ENCODE data around the gene PARG.
A peak's percentile ranks its signal among the peaks of the same experiment; 100 is the strongest.
"Not testable (repeated sequence)": the region's sequence is repeated elsewhere in the genome, so short reads cannot be mapped to it uniquely, and the experiment has no call there.

Gene PARG

GRCh38 chr10:49941447-49942338 is at the start of gene PARG, which contains the start of gene TIMM23B:
PARG (minus strand) TSS chr10:49942027; CDS start chr10:49941725, 302 bp downstream.
TIMM23B (plus strand) TSS chr10:49942053; CDS start chr10:49942195, 142 bp downstream.
- DNase-seq, result peak; percentile 89 to 91 (median 90)

DNA sequence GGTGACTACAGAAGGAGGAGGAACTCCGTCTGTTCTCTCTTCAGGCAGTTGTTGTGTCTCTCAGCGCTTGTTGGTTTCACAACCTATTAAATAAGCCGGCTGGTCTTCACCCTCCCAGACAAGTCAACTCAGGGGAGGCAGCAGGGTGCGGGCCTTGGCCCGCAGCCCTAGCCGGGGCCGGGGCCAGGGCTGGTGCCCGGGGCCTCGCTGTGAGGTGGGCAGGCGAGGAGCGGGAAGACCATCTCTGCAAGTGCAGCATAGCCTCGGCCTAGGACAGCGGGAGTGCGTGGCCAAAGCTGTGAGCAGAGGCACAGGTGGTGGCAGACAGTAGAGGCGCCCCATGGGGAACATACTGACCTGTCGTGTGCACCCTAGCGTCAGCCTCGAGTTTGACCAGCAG is 46.5 kb upstream of the PARG start, which contains the start of gene AGAP6:
TSS of gene AGAP6 (plus strand) at position 31 of the 400 bp plus-strand sequence. CDS start at position 341, 310 bp downstream.
- not testable (repeated sequence) for DNase-seq

DNA sequence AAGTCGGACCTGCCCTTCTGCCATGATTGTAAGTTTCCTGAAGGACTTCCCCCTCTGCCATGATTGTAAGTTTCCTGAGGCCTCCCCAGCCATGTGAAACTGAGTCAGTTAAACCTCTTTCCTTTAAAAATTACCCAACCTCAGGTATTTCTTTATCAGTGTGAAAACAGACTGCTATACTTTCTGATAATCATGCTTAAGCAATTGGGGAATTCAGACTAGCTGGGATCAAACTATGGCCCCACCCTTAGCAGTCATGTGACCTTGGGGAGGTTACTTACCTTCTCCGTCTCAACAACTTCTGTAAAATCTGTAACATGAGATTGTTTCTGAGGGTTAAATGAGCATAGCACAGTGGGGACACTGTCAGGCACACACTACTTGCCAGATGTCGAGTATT is 45.4 kb upstream of the PARG start:
- not testable (repeated sequence) for DNase-seq

GRCh38 chr10:49977756-49978155 is 35.9 kb upstream of the PARG start:
- not testable (repeated sequence) for DNase-seq

- DNase-seq, result not testable (repeated sequence)
Observed at GRCh38 chr10:49972094-49972493, 30.3 kb upstream of the PARG start.

DNA sequence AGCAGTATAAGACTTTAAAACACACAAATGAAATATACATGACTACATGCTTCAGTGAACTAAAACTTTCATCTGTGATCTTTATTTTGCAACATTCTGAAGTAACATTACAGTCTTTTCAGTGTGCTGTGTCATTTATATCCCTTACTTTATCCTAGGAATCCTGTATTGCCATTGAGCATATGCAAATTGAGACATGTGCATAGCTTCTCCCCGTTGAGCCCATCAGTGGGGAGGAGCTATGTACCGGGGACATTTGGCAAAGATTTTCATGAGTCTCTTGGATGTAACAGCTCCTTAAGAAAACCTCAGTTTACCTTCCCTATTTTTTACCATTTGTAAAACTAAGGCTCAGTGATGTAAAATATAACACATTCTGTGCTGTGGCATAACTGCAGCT is 29.6 kb upstream of the PARG start:
- DNase-seq, result not testable (repeated sequence)

DNA sequence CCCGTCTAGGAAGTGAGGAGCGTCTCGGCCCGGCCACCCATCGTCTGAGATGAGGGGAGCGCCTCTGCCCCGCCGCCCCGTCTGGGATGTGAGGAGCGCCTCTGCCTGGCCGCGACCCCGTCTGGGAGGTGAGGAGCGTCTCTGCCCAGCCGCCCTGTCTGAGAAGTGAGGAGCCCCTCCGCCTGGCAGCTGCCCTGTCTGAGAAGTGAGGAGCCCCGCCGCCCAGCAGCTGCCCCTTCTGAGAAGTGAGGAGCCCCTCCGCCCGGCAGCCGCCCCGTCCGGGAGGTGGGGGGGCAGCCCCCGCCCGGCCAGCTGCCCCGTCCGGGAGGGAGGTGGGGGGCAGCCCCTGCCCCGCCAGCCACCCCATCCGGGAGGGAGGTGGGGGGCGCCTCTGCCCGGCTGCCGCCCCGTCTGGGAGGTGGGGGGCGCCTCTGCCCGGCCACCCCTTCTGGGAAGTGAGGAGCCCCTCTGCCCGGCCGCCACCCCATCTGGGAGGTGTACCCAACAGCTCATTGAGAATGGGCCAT is 28.6 kb upstream of the PARG start:
- DNase-seq, result not testable (repeated sequence)

DNA sequence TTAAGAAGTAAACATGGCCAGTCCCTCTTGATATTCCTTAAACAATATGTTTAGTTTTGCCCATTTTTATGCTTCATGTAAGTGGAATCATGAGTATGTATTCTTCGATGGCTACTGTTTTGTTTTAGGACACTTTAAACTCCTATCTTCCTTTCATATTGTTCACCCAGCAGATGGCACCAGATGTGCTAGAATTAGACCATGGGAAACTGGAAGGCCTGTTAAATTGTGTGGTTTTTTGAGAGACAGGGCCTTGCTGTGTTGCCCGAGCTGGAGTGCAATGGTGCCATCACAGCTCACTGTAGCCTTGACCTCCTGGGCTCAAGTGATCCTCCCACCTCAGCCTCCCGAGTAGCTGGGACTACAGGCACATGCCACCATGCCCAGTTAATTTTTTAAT is 11.3 kb upstream of the PARG start:
- DNase-seq, result peak in 1 of 3 donors; percentile 3

DNA sequence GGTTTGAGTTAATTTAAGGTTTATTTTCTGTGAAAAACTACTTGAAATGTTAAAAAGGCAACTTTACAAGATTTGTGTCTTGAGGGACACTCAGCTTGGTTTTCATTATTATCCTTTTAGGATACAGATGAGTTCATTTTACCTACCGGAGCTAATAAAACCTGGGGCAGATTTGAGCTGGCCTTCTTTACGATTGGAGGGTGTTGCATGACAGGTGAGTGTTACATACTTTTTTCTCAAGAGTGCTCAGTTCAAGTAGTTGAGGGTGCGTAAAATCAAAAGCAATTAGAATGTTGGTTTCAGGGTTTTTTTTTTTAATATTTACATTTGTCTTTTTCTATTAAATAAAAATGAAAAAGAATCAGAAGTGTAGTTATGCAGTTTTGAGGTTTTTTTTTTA is 10.2 kb upstream of the PARG start:
- DNase-seq, result not testable (repeated sequence)

GRCh38 chr10:49948737-49949136 is 6.9 kb upstream of the PARG start:
- DNase-seq, result not testable (repeated sequence)

- DNase-seq, result not testable (repeated sequence)
Observed at GRCh38 chr10:49948142-49948541, 6.3 kb upstream of the PARG start.

GRCh38 chr10:49943607-49944006 is 1.8 kb upstream of the PARG start:
- not testable (repeated sequence) for DNase-seq

- peak in 2 of 3 donors; percentile 1 for DNase-seq
Observed at GRCh38 chr10:49942339-49942705, 495 bp upstream of the PARG start.

DNA sequence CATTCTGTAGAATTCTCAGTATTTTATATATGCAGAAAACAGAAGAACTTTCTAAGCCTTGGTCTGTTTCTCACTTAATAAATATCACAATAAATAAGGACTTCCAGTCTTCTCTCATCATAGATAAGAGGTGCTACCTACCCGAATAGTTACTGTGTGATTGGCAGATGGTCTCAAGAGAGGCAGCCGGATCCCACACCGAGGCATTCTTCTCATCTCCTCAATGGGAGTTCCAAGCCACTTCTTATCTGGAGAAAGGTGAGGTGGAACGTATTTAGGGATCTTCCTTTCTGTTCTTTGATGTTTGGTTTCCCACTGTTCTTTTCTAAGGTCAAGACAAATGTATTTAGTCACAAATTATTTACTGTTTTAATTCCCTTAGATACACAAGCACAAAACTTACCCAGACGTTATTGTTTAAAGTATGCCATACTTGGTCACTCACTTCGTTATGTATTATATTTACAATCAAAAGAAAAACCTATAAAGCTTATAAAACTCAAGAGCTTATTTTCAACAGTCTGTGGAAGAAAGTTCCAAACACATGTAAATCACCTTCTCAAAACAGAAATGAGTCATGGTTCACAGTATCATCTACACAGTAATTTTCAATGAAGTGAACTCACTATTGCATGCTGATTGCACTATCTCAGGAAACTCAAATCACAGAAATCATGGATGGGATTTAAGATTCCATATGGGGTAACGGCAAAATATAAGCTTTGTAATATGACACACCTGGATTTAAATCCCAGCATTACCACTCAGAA is 9.7 kb downstream of the PARG start:
- not testable (repeated sequence) for DNase-seq

DNA sequence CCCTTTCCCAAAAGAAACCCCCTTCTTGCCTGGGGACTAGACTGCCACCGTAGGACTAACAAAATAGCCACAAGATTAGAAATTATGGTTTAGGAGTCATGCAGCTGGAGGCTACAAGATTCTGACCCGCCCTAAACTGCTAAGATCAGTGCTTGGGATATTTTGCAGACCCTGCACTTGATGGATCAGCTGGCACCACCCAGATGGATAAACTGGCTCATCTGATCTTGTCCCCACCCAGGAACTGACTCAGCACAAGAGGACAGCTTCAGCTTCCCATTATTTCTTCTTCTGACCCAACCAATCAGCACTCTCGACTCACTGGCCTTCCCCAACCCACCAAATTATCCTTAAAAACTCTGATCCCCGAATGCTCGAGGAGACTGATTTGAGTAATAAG is 10.6 kb downstream of the PARG start:
- DNase-seq, result not testable (repeated sequence)

GRCh38 chr10:49923572-49923971 is 18.3 kb downstream of the PARG start:
- DNase-seq, result not testable (repeated sequence)

DNA sequence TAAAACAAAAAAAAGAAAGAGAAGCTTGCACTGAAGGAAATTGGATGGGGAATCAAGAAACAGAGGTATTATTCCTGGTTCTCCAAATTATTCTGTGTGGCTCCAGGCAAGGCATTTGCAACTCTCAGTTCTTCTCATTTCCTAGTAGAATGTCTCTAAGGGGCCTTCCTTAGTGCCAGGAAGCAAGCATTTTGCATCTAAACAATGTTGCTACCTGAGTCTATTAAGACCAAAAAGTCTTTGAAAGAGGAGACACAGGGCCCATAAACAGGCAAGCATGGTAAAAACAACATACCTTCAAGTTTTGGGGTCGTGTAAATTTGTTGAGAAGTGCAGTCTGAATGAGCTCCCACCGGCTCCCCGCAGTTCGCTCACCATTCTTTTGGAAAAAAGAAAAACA is 19.8 kb downstream of the PARG start:
- not testable (repeated sequence) for DNase-seq

- DNase-seq, result not testable (repeated sequence)
Observed at GRCh38 chr10:49917927-49918326, 23.9 kb downstream of the PARG start.

GRCh38 chr10:49916451-49916850 is 25.4 kb downstream of the PARG start:
- not testable (repeated sequence) for DNase-seq

GRCh38 chr10:49910295-49910694 is 31.5 kb downstream of the PARG start:
- not testable (repeated sequence) for DNase-seq

- DNase-seq, result not testable (repeated sequence)
Observed at GRCh38 chr10:49908290-49909080, 33.3 kb downstream of the PARG start.

DNA sequence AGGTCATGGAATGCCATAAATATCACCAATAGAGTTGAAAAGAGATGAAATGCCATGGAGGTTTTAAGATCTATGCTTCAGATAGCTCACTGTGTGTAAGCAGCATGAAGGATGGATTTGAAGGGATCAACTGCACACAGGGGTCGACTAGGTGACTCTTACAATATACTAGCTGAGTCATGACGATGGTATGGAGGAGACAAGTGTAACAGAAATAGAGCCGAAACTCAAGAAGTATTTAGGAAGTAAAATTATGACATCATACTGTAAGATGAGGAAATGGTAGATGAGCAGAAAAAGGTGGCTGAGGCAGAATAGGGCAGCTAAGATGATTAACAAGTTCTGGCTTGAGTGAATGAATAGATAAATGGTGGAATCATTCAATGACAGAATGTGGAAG is 38.0 kb downstream of the PARG start:
- not testable (repeated sequence) for DNase-seq

Data from suppressor macrophage treated with lipopolysaccharide for 1 hour (primary cell).